MCF 10A (cell line): ENCODE results near the gene MICAL3. TPM values are rescaled to one million over a fixed set of nuclear protein-coding genes. Genes with fewer than 3 reads are reported as not detected.

ENCODE experiments used
- BruUV-seq: library from RNA; stranded (reverse); fragments of 400-500 nt; replicated peaks from 2 replicates; lab custom pipeline; 2021; lab: Mats Ljungman, UMichigan
- CTCF ChIA-PET: fragments of 300-600 bp; sonication (Branson Sonifier 250); formaldehyde crosslinking; extraction: SDS; loops from one replicate; lab custom pipeline; 2021; ENCODE audit warnings: antibody characterized with exemption, inconsistent platforms; lab: Yijun Ruan, JAX
- POLR2A ChIA-PET: fragments of 300-600, 350-650 bp; sonication (Branson Sonifier 250); formaldehyde crosslinking; extraction: SDS; loops from one replicate; lab custom pipeline; 2020; ENCODE audit warnings: antibody characterized with exemption, inconsistent platforms; lab: Yijun Ruan, JAX
- DNase-seq: peaks from one replicate; pipeline ENCODE4 v3.0.0-alpha.2; 2018; ENCODE audit not compliant: unreplicated experiment
- H3K27ac Mint-ChIP-seq: one replicate; pipeline ENCODE4 v1.8.0; 2022; ENCODE audit warnings: mild to moderate bottlenecking, low read depth, mixed read lengths; ENCODE audit not compliant: unreplicated experiment
- H3K27me3 Mint-ChIP-seq: one replicate; pipeline ENCODE4 v1.8.0; 2022; ENCODE audit warnings: mixed read lengths; ENCODE audit not compliant: insufficient read depth, unreplicated experiment
- H3K36me3 Mint-ChIP-seq: one replicate; pipeline ENCODE4 v1.8.0; 2022; ENCODE audit warnings: mild to moderate bottlenecking, moderate library complexity, mixed read lengths; ENCODE audit not compliant: insufficient read depth, unreplicated experiment
- H3K4me1 Mint-ChIP-seq: one replicate; pipeline ENCODE4 v1.8.0; 2022; ENCODE audit warnings: mixed read lengths; ENCODE audit not compliant: insufficient read depth, unreplicated experiment
- H3K4me3 Mint-ChIP-seq: one replicate; pipeline ENCODE4 v1.8.0; 2022; ENCODE audit warnings: mild to moderate bottlenecking, moderate library complexity, mixed read lengths; ENCODE audit not compliant: unreplicated experiment
- H3K9me3 Mint-ChIP-seq: one replicate; pipeline ENCODE4 v1.8.0; 2022; ENCODE audit warnings: mixed read lengths; ENCODE audit not compliant: unreplicated experiment
- CTCF ChIP-seq: fragments of 200-600 bp; IDR thresholded peaks from one replicate; pipeline ENCODE4 v1.8.0; 2022; ENCODE audit warnings: antibody characterized with exemption, mild to moderate bottlenecking; ENCODE audit not compliant: unreplicated experiment
- intact Hi-C: fragments of 100-400 bp; cut with micrococcal nuclease; formaldehyde crosslinking; loops from 2 replicates; pipeline ENCODE4 v1.14.1; 2022
- total RNA-seq: library from RNA; stranded (reverse); gene quantifications from 2 replicates; pipeline ENCODE4 v1.2.3, GENCODE V29; 2022

MICAL3 gene
- total RNA-seq, 1 experiment from 2014 or later: 54.1 TPM

GRCh38 chr22:17956630-17957029, 67.7 kb downstream of the MICAL3 start:
- POLR2A ChIA-PET: interaction anchor here (0.6 kb wide), 1 partner anchor 56 kb away, joined by 3 read pairs; no protein-coding TSS in a partner anchor
- Mint-ChIP-seq H3K27ac (no peak overlapping the region), H3K9me3 (no peaks in the 10 kb centered on the region), H3K27me3 (no peaks in the 10 kb centered on the region), H3K36me3 (peaks cover 6% of the 10 kb centered on the region), H3K4me3 (no peak overlapping the region), H3K4me1 (no peaks in the 10 kb centered on the region)
- intact Hi-C loops: no loop called here
- BruUV-seq: no TSS peak
- CTCF ChIA-PET: interaction anchor here (1.3 kb wide), 1 partner anchor 14 kb away, joined by 4 read pairs; no protein-coding TSS in a partner anchor
- TF ChIP-seq CTCF: no peak
- no peak for DNase-seq

- no peak for TF ChIP-seq CTCF
- Mint-ChIP-seq H3K27ac (no peak overlapping the region), H3K36me3 (peaks cover 6% of the 10 kb centered on the region), H3K4me1 (peaks cover 7% of the 10 kb centered on the region), H3K4me3 (no peak overlapping the region), H3K9me3 (no peaks in the 10 kb centered on the region), H3K27me3 (no peaks in the 10 kb centered on the region)
- ChIA-PET CTCF (interaction anchor here (0.6 kb wide), 1 partner anchor 11 kb away, joined by 3 read pairs; no protein-coding TSS in a partner anchor), POLR2A (interaction anchor here (0.8 kb wide), 1 partner anchor 9 kb away, joined by 3 read pairs; no protein-coding TSS in a partner anchor)
- BruUV-seq: no TSS peak
- intact Hi-C loops: no loop called here
- no peak for DNase-seq
Observed at GRCh38 chr22:17955590-17956379, 68.6 kb downstream of the MICAL3 start.

- Mint-ChIP-seq H3K27ac (no peak overlapping the region), H3K4me1 (peaks cover 11% of the 10 kb centered on the region), H3K36me3 (peaks cover 6% of the 10 kb centered on the region), H3K4me3 (no peak overlapping the region), H3K27me3 (no peaks in the 10 kb centered on the region), H3K9me3 (no peaks in the 10 kb centered on the region)
- intact Hi-C loops: no loop called here
- no peak for TF ChIP-seq CTCF
- ChIA-PET CTCF (interaction anchor here (0.7 kb wide), 1 partner anchor 56 kb away, joined by 3 read pairs; no protein-coding TSS in a partner anchor), POLR2A (no interaction called here)
- BruUV-seq: no TSS peak
- DNase-seq: no peak
Observed at GRCh38 chr22:17954860-17955587, 69.3 kb downstream of the MICAL3 start.
